Measurements from ENCODE around the gene BNIPL. TPM values are rescaled to one million over a fixed set of nuclear protein-coding genes. Genes with fewer than 3 reads are reported as not detected.

Gene BNIPL
- total and polyA plus RNA-seq, 2 of the 13 experiments (the other 11 are each of a cell fraction or from before 2014, with no cell fraction given): 0.40 to 1.1 TPM

DNA sequence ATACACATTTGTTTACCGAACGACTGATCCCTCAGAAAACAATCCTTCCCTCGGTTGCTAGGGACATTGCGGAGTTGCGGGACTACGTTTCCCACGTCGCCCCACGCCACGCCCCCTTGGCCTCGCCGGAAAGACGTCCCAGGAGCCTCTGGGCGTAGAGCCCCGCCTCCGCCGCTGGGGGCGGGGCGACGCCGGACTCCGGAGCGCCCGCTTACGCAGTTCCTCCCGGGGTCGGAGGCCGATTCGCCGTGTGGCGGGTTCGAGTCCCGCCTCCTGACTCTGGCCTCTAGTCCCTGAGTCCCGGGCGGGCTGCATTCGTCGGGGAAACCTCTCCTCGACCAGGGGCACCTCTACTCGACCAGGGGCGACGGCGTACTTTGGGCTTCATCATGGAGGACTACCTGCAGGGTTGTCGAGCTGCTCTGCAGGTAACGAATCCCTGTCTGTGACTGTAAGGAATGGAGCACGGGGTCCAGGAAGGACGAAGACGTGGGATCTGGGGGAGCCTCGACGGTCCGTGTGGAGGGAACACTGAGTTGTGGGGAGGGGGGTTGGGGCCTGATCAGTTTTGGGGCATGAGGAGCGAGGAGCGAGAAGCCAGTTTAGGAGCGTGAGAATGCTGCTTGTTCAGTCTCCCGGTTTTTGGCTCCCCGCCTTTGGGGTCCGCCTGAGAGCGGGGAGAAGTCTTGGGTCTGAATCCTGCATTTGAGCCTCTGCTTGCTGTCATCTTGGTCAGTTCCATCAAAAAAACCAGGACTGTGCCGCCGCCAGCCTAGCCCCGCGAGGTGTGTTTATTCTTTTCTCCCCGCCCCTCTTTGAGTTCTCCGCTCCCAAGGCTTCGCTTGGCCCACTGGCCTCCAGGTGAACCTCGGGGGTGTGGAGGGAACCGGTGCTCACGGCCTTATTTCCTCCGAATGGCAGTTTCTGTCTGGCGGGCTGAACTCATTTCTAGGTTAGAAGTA is 27.9 kb upstream of the BNIPL start, which contains the start of gene PRUNE1 (continued):
- TF ChIP-seq STAG1 (CRISPR knock-in tag; IDR thresholded peaks at IDR 0.05): no peak
- TF ChIP-seq, protein P1, sequence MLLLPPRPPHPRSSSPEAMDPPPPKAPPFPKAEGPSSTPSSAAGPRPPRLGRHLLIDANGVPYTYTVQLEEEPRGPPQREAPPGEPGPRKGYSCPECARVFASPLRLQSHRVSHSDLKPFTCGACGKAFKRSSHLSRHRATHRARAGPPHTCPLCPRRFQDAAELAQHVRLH (CRISPR knock-in tag; IDR thresholded peaks at IDR 0.05; ENCODE audit: borderline replicate concordance, low read depth): 0 out of 2 replicates have a peak, but pooled peaks have one; percentile 12
- no peak for TF ChIP-seq ZNF672 (CRISPR knock-in tag; IDR thresholded peaks at IDR 0.05)
- no peak for TF ChIP-seq SP1 (IDR thresholded peaks at IDR 0.05)
- TF ChIP-seq SP1 (CRISPR knock-in tag; IDR thresholded peaks at IDR 0.05): peak; percentile 98
- TF ChIP-seq, protein P2, sequence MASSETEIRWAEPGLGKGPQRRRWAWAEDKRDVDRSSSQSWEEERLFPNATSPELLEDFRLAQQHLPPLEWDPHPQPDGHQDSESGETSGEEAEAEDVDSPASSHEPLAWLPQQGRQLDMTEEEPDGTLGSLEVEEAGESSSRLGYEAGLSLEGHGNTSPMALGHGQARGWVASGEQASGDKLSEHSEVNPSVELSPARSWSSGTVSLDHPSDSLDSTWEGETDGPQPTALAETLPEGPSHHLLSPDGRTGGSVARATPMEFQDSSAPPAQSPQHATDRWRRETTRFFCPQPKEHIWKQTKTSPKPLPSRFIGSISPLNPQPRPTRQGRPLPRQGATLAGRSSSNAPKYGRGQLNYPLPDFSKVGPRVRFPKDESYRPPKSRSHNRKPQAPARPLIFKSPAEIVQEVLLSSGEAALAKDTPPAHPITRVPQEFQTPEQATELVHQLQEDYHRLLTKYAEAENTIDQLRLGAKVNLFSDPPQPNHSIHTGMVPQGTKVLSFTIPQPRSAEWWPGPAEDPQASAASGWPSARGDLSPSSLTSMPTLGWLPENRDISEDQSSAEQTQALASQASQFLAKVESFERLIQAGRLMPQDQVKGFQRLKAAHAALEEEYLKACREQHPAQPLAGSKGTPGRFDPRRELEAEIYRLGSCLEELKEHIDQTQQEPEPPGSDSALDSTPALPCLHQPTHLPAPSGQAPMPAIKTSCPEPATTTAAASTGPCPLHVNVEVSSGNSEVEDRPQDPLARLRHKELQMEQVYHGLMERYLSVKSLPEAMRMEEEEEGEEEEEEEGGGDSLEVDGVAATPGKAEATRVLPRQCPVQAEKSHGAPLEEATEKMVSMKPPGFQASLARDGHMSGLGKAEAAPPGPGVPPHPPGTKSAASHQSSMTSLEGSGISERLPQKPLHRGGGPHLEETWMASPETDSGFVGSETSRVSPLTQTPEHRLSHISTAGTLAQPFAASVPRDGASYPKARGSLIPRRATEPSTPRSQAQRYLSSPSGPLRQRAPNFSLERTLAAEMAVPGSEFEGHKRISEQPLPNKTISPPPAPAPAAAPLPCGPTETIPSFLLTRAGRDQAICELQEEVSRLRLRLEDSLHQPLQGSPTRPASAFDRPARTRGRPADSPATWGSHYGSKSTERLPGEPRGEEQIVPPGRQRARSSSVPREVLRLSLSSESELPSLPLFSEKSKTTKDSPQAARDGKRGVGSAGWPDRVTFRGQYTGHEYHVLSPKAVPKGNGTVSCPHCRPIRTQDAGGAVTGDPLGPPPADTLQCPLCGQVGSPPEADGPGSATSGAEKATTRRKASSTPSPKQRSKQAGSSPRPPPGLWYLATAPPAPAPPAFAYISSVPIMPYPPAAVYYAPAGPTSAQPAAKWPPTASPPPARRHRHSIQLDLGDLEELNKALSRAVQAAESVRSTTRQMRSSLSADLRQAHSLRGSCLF (CRISPR knock-in tag; IDR thresholded peaks at IDR 0.05; ENCODE audit: borderline replicate concordance): 0 out of 2 replicates have a peak, but pooled peaks have one; percentile 36
- TF ChIP-seq RFX3 (CRISPR knock-in tag; IDR thresholded peaks at IDR 0.05): peak; percentile 66
- TF ChIP-seq, protein P3, sequence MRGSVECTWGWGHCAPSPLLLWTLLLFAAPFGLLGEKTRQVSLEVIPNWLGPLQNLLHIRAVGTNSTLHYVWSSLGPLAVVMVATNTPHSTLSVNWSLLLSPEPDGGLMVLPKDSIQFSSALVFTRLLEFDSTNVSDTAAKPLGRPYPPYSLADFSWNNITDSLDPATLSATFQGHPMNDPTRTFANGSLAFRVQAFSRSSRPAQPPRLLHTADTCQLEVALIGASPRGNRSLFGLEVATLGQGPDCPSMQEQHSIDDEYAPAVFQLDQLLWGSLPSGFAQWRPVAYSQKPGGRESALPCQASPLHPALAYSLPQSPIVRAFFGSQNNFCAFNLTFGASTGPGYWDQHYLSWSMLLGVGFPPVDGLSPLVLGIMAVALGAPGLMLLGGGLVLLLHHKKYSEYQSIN (CRISPR knock-in tag; IDR thresholded peaks at IDR 0.05; ENCODE audit: borderline replicate concordance): no peak
- TF ChIP-seq GATA4 (IDR thresholded peaks at IDR 0.05; ENCODE audit: borderline replicate concordance, low read depth): peak; percentile 36; the same call in 1 of the 2 replicates
- peak; percentile 76 for TF ChIP-seq SAP130 (CRISPR knock-in tag; IDR thresholded peaks at IDR 0.05; ENCODE audit: low read depth)
- TF ChIP-seq ZNF557 (CRISPR knock-in tag; IDR thresholded peaks at IDR 0.05): peak; percentile 83
- peak; percentile 32; the same call in 1 of the 2 replicates for TF ChIP-seq RXRB (CRISPR knock-in tag; IDR thresholded peaks at IDR 0.05; ENCODE audit: borderline replicate concordance)
- TF ChIP-seq, protein P4, sequence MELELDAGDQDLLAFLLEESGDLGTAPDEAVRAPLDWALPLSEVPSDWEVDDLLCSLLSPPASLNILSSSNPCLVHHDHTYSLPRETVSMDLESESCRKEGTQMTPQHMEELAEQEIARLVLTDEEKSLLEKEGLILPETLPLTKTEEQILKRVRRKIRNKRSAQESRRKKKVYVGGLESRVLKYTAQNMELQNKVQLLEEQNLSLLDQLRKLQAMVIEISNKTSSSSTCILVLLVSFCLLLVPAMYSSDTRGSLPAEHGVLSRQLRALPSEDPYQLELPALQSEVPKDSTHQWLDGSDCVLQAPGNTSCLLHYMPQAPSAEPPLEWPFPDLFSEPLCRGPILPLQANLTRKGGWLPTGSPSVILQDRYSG (CRISPR knock-in tag; IDR thresholded peaks at IDR 0.05): no peak
- no peak for TF ChIP-seq ZNF816 (CRISPR knock-in tag; IDR thresholded peaks at IDR 0.05; ENCODE audit: borderline replicate concordance)
- TF ChIP-seq CAMTA2 (CRISPR knock-in tag; IDR thresholded peaks at IDR 0.05; ENCODE audit: borderline replicate concordance): no peak
- no peak for TF ChIP-seq TRIM24 (CRISPR knock-in tag; IDR thresholded peaks at IDR 0.05)
- TF ChIP-seq TCF12 (IDR thresholded peaks at IDR 0.05): no peak
- no peak for TF ChIP-seq TCF12 (CRISPR knock-in tag; IDR thresholded peaks at IDR 0.05)
- TF ChIP-seq ZNF703 (CRISPR knock-in tag; IDR thresholded peaks at IDR 0.05; ENCODE audit: borderline replicate concordance): no peak
- no peak for TF ChIP-seq ZKSCAN8 (CRISPR knock-in tag; IDR thresholded peaks at IDR 0.05; ENCODE audit: borderline replicate concordance)
